Measurements from ENCODE around the gene RNU2-1. TPM values are rescaled to one million over a fixed set of nuclear protein-coding genes. Genes with fewer than 3 reads are reported as not detected.
A peak's percentile ranks its signal among the peaks of the same experiment; 100 is the strongest.
"Not testable (repeated sequence)": the region's sequence is repeated elsewhere in the genome, so short reads cannot be mapped to it uniquely, and the experiment has no call there.

RNU2-1 gene
- 1,000 to 10,000 TPM; 7,127 to 8,381 TPM for total RNA-seq

DNA sequence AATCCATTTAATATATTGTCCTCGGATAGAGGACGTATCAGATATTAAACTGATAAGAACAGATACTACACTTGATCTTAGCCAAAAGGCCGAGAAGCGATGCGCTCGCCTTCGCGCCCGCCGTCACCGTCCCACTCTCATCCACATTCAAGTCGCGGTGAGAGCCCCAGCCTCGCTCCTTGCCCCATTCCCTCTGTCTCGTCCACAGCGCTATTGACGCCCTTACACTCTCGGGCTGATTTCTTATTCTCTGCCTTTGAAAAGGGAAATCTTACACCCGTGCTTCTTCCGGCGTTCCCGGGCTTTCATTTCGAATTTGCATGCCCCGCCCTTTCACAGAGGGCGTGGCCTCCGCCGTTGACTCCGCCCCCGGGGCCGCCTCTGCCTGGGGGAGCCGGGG is at the start of gene RNU2-1:
RNU2-1 (minus strand) TSS at position 101 of the 400 bp plus-strand sequence.
- DNase-seq; H3K27me3 Mint-ChIP-seq; H3K9me3 Mint-ChIP-seq; ATAC-seq (ENCODE audit: low read depth); POLR2A ChIA-PET; H3K4me1 Mint-ChIP-seq; H3K36me3 Mint-ChIP-seq; H3K27ac Mint-ChIP-seq; H3K4me3 Mint-ChIP-seq: not testable (repeated sequence)

DNA sequence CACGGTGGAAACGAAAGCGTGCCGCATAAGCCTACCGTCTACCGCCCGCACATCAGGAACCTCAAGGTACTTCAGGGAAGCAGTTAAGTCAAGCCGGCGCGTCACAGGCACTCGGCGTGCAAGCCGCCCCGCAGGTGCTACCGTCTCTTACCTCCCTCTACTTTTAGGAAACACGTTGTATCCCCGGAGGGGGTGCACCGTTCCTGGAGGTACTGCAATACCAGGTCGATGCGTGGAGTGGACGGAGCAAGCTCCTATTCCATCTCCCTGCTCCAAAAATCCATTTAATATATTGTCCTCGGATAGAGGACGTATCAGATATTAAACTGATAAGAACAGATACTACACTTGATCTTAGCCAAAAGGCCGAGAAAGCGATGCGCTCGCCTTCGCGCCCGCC is 39.1 kb upstream of the RNU2-1 start:
- H3K4me1 Mint-ChIP-seq, DNase-seq, H3K27me3 Mint-ChIP-seq, H3K4me3 Mint-ChIP-seq, POLR2A ChIA-PET, H3K36me3 Mint-ChIP-seq, H3K27ac Mint-ChIP-seq, H3K9me3 Mint-ChIP-seq: not testable (repeated sequence)
- peak; percentile 39 for ATAC-seq (ENCODE audit: low read depth)

DNA sequence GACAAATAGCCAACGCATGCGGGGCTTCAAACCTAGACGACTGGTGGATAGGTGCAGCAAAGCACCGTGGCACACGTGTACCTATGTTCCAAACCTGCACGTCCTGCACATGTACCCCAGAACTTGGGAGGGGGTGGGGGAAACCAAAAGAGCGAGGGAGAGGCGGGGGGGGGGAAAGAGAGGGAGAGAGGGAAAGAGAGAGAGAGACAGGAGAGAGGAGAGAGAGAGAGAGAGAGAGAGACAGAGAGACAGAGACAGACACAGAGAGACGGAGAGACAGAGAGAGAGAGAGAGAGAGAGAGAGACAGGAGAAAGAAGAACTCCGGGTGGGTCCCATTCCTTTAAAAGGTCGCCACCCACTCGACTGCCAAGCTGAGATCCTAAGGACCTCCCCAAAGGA is 38.7 kb upstream of the RNU2-1 start:
- H3K27ac Mint-ChIP-seq: peak overlapping the region; percentile 60
- ATAC-seq (ENCODE audit: low read depth); H3K9me3 Mint-ChIP-seq; DNase-seq; H3K36me3 Mint-ChIP-seq; H3K4me1 Mint-ChIP-seq; H3K27me3 Mint-ChIP-seq; POLR2A ChIA-PET: not testable (repeated sequence)
- H3K4me3 Mint-ChIP-seq: peak overlapping the region; percentile 13

DNA sequence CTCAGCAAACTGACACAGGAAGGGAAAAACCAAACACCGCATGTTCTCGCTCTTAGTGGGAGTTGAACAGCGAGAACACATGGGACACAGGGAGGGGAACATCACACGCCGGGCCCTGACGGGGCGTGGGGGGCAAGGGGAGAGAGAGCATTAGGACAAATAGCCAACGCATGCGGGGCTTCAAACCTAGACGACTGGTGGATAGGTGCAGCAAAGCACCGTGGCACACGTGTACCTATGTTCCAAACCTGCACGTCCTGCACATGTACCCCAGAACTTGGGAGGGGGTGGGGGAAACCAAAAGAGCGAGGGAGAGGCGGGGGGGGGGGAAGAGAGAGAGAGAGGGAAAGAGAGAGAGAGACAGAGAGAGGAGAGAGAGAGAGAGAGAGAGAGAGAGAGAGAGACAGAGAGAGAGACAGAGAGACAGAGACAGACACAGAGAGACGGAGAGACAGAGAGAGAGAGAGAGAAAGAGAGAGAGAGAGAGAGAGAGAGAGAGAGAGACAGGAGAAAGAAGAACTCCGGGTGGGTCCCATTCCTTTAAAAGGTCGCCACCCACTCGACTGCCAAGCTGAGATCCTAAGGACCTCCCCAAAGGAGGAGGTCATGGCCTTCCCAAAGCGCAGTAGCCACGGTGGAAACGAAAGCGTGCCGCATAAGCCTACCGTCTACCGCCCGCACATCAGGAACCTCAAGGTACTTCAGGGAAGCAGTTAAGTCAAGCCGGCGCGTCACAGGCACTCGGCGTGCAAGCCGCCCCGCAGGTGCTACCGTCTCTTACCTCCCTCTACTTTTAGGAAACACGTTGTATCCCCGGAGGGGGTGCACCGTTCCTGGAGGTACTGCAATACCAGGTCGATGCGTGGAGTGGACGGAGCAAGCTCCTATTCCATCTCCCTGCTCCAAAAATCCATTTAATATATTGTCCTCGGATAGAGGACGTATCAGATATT is 37.1 kb upstream of the RNU2-1 start:
- H3K27me3 Mint-ChIP-seq: not testable (repeated sequence)
- peak; percentile 39 for ATAC-seq (ENCODE audit: low read depth)

DNA sequence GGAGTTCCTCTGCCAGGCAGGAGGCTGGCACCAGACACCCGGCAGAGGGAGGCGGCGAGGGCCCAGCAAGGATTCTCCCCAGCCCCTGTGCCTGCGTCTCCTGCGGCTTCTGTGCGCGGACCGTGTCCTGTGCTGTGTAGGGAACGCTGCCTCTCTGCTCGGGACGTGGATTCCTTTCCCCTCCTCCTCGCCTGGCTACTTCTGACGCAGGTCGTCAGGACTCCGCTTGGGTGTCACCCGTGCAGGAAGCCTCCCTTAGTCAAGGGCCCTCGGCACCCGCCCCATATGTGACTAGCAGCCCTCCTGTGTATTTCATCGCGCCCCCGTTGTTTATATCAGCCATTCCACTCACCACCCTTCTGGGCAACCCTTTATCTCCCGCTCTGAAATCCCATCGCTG is 12.7 kb upstream of the RNU2-1 start:
- peak; percentile 81 for DNase-seq
- POLR2A ChIA-PET; H3K27me3 Mint-ChIP-seq; H3K36me3 Mint-ChIP-seq; H3K27ac Mint-ChIP-seq; ATAC-seq (ENCODE audit: low read depth); H3K4me3 Mint-ChIP-seq; H3K9me3 Mint-ChIP-seq; H3K4me1 Mint-ChIP-seq: not testable (repeated sequence)

More for the DNA sequence above, 37.1 kb upstream of the RNU2-1 start:
- POLR2A ChIA-PET, H3K36me3 Mint-ChIP-seq, DNase-seq, H3K4me3 Mint-ChIP-seq, H3K4me1 Mint-ChIP-seq, H3K9me3 Mint-ChIP-seq, H3K27ac Mint-ChIP-seq: not testable (repeated sequence)

DNA sequence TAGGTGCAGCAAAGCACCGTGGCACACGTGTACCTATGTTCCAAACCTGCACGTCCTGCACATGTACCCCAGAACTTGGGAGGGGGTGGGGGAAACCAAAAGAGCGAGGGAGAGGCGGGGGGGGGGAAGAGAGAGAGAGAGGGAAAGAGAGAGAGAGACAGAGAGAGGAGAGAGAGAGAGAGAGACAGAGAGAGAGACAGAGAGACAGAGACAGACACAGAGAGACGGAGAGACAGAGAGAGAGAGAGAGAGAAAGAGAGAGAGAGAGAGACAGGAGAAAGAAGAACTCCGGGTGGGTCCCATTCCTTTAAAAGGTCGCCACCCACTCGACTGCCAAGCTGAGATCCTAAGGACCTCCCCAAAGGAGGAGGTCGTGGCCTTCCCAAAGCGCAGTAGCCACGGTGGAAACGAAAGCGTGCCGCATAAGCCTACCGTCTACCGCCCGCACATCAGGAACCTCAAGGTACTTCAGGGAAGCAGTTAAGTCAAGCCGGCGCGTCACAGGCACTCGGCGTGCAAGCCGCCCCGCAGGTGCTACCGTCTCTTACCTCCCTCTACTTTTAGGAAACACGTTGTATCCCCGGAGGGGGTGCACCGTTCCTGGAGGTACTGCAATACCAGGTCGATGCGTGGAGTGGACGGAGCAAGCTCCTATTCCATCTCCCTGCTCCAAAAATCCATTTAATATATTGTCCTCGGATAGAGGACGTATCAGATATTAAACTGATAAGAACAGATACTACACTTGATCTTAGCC is 7.0 kb upstream of the RNU2-1 start:
- H3K4me1 Mint-ChIP-seq, POLR2A ChIA-PET, H3K36me3 Mint-ChIP-seq, H3K9me3 Mint-ChIP-seq, DNase-seq, H3K4me3 Mint-ChIP-seq, H3K27ac Mint-ChIP-seq, H3K27me3 Mint-ChIP-seq: not testable (repeated sequence)
- ATAC-seq (ENCODE audit: low read depth): peak; percentile 45

DNA sequence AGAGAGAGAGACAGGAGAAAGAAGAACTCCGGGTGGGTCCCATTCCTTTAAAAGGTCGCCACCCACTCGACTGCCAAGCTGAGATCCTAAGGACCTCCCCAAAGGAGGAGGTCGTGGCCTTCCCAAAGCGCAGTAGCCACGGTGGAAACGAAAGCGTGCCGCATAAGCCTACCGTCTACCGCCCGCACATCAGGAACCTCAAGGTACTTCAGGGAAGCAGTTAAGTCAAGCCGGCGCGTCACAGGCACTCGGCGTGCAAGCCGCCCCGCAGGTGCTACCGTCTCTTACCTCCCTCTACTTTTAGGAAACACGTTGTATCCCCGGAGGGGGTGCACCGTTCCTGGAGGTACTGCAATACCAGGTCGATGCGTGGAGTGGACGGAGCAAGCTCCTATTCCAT is 5.8 kb upstream of the RNU2-1 start:
- DNase-seq, H3K36me3 Mint-ChIP-seq, H3K4me1 Mint-ChIP-seq, H3K9me3 Mint-ChIP-seq, POLR2A ChIA-PET, H3K4me3 Mint-ChIP-seq, H3K27ac Mint-ChIP-seq, H3K27me3 Mint-ChIP-seq: not testable (repeated sequence)
- peak; percentile 39 for ATAC-seq (ENCODE audit: low read depth)

DNA sequence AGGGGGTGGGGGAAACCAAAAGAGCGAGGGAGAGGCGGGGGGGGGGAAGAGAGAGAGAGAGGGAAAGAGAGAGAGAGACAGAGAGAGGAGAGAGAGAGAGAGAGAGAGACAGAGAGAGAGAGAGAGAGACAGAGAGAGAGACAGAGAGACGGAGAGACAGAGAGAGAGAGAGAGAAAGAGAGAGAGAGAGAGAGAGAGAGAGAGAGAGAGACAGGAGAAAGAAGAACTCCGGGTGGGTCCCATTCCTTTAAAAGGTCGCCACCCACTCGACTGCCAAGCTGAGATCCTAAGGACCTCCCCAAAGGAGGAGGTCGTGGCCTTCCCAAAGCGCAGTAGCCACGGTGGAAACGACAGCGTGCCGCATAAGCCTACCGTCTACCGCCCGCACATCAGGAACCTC is 514 bp downstream of the RNU2-1 start:
- POLR2A ChIA-PET, H3K4me3 Mint-ChIP-seq: not testable (repeated sequence)

DNA sequence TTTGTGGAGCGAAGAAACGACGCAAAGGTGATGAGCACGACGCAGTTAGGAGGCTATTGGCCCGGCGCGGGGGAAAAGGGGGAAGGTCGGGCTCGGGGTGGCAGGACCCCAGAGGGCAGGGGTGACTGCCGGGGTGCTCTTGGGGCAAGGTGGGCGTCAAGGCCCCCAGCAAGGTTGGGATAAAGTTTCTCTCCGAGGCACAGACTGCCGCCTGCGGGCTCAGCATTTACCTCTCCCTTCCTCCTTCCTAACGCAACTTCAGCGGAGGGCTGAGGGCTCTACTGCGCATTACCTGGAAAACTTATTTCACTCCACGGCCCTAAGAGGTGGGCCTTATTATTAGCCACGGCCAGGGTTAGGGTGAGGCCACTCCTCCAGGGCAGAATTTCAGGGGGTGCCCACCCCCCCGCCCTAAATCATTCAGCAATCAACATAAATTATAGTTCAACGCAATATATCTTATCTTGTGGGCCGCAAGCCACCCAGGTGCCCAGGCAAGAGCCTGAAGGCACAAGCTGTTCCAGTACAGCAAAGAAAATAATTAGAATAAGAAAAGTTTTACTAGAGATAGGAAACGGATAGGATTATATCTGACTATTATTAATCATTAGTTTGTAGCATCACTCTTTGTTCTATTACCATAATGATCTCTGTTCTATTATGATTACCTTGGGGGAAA is 1.6 kb downstream of the RNU2-1 start:
- H3K9me3 Mint-ChIP-seq; ATAC-seq (ENCODE audit: low read depth); H3K27me3 Mint-ChIP-seq; H3K36me3 Mint-ChIP-seq; H3K4me1 Mint-ChIP-seq; POLR2A ChIA-PET: not testable (repeated sequence)
- Mint-ChIP-seq H3K27ac (peak overlapping the region; percentile 56), H3K4me3 (peak overlapping the region; percentile 35)
- peak; percentile 59 for DNase-seq

More for the DNA sequence above, 514 bp downstream of the RNU2-1 start:
- not testable (repeated sequence) for H3K4me1 Mint-ChIP-seq; H3K27me3 Mint-ChIP-seq; H3K27ac Mint-ChIP-seq; DNase-seq; H3K9me3 Mint-ChIP-seq; ATAC-seq (ENCODE audit: low read depth); H3K36me3 Mint-ChIP-seq

DNA sequence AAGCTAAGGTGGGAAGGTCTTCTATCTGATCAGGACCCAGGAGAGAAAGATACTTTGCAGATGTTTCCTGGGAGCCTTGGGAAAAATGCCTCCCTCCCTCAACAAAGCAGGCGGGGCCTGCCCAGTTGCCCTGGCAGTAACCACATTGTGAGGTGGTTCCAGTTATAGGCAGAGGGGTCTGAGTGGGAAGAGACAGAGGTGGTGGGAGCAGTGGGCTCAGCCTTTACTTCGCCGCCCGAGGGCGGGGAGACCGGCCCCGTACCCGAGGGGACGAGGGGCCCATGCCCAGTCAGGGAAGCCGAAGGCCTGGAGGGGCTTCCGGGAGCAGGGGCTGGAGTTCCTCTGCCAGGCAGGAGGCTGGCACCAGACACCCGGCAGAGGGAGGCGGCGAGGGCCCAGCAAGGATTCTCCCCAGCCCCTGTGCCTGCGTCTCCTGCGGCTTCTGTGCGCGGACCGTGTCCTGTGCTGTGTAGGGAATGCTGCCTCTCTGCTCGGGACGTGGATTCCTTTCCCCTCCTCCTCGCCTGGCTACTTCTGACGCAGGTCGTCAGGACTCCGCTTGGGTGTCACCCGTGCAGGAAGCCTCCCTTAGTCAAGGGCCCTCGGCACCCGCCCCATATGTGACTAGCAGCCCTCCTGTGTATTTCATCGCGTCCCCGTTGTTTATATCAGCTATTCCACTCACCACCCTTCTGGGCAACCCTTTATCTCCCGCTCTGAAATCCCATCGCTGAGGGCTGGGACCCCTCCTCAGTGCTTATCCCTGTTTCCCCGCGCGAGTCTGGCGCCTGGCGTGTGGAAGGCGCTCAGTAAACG is 2.4 kb downstream of the RNU2-1 start:
- POLR2A ChIA-PET; ATAC-seq (ENCODE audit: low read depth); H3K27me3 Mint-ChIP-seq; H3K27ac Mint-ChIP-seq; DNase-seq; H3K4me1 Mint-ChIP-seq; H3K9me3 Mint-ChIP-seq; H3K36me3 Mint-ChIP-seq: not testable (repeated sequence)
- peak overlapping the region; percentile 35 for H3K4me3 Mint-ChIP-seq

DNA sequence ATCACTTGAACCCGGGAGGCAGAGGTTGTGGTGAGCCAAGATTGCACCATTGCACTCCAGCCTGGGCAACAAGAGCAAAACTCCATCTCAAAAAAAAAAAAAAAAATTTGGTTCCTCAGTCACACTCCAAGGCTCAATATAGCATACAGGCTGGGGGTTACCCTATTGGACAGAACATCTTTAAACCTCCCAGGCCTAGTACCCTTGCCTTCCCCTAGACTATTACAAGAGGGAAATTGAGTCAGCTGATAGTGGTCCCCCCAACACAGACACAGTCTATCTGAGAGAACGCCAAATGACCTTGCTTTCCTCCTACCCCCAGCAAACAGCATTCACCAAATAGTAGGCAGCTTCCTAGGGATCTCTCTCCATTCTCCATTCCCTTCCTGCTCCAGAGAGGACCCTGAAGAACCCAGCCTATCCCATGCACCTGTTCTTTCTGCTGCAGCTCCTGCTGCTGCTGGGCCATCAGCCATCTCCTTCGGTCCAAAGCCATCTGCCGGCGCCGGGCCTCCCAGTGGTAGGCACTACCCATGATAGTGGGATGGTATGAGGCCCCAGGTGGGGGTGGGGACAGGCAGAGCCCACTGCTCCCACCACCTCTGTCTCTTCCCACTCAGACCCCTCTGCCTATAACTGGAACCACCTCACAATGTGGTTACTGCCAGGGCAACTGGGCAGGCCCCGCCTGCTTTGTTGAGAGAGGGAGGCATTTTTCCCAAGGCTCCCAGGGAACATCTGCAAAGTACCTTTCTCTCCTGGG is 5.6 kb downstream of the RNU2-1 start, which contains the start of gene CCDC200:
CCDC200 (minus strand) TSS at position 604 of the 763 bp plus-strand sequence; CDS start at position 535, 69 bp downstream.
- H3K36me3 Mint-ChIP-seq; H3K27ac Mint-ChIP-seq; H3K27me3 Mint-ChIP-seq; POLR2A ChIA-PET; ATAC-seq (ENCODE audit: low read depth); DNase-seq; H3K4me3 Mint-ChIP-seq; H3K9me3 Mint-ChIP-seq; H3K4me1 Mint-ChIP-seq: not testable (repeated sequence)

DNA sequence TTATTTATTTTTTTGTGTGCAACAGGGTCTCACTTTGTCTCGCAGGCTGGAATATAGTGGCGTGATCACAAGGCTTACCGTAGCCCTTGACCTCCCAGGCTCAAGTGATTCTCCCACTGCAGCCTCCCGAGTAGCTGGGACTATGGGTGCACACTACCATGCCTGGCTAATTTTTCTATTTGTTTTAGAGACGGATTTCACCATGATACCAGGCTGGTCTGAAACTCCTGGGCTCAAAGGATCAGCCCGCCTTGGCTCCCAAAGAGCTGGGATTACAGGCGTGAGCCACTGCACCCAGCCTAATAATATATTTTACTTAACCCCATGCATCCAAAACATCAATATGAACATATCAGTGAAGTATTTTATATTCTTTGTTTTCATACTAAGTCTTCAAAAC is 7.4 kb downstream of the RNU2-1 start:
- ATAC-seq (ENCODE audit: low read depth): no peak
- no peak overlapping the region for H3K27ac Mint-ChIP-seq
- H3K4me1 Mint-ChIP-seq: peaks cover 5% of the 10 kb centered on the region
- peaks cover 5% of the 10 kb centered on the region for H3K36me3 Mint-ChIP-seq
- H3K9me3 Mint-ChIP-seq: no peaks in the 10 kb centered on the region
- POLR2A ChIA-PET: interaction anchor here (0.6 to 1.5 kb wide), 3 partner anchors 10 to 89 kb away, joined by 3 to 11 read pairs (median 3); no protein-coding TSS in a partner anchor
- H3K27me3 Mint-ChIP-seq: no peaks in the 10 kb centered on the region
- no peak for DNase-seq
- no peak overlapping the region for H3K4me3 Mint-ChIP-seq

All from activated naive CD8-positive, alpha-beta T cell treated with anti-CD3 and anti-CD28 coated beads, Interleukin-2, amount 10 ng/mL, durations not matched to agents 7 days and 5 days (primary cell).